ENCODE measurements around the gene GSKIP. TPM values are rescaled to one million over a fixed set of nuclear protein-coding genes. Genes with fewer than 3 reads are reported as not detected.
"Not testable (repeated sequence)": the region's sequence is repeated elsewhere in the genome, so short reads cannot be mapped to it uniquely, and the experiment has no call there.

The GSKIP gene
- total RNA-seq, 1 donor from 2014 or later: 13.6 TPM

DNA sequence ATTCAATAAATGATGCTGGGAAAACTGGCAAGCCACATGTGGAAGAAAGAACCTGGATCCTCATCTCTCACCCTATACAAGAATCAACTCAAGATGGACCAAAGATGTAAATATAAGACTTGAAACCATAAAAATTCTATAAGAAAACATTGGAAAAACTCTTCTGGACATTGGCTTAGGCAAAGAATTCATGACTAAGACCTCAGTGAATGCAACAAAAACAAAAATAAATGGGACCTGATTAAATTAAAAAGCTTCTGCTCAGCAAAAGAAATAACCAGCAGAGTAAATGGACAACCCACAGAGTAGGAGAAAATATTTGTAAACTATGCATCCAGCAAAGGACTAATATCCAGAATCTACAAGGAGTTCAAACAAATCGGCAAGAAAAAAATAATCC, 24.8 kb upstream of the GSKIP start:
- TF ChIP-seq CTCF (IDR thresholded peaks at IDR 0.05; ENCODE audit: unreplicated experiment): no peak
- H3K4me1 Mint-ChIP-seq: no peaks in the 10 kb centered on the region

GRCh38 chr14:96341323-96341722, 22.0 kb upstream of the GSKIP start:
- DNase-seq (ENCODE audit: low spot score in 2 of 2, unreplicated experiment in 2 of 2): no peak
- H3K4me1 Mint-ChIP-seq: no peaks in the 10 kb centered on the region
- no peak for TF ChIP-seq CTCF (IDR thresholded peaks at IDR 0.05; ENCODE audit: unreplicated experiment)
- H3K27me3 Mint-ChIP-seq (ENCODE audit: low read depth): no peaks in the 10 kb centered on the region
- no peak overlapping the region for H3K4me3 Mint-ChIP-seq
- peaks cover 32% of the 10 kb centered on the region for H3K36me3 Mint-ChIP-seq
- H3K9me3 Mint-ChIP-seq: peaks cover 11% of the 10 kb centered on the region
- H3K27ac Mint-ChIP-seq: no peak overlapping the region

More for the DNA sequence above, 24.8 kb upstream of the GSKIP start:
- no peaks in the 10 kb centered on the region for H3K27me3 Mint-ChIP-seq (ENCODE audit: low read depth)
- no peak overlapping the region for H3K27ac Mint-ChIP-seq
- H3K9me3 Mint-ChIP-seq: peaks cover 11% of the 10 kb centered on the region
- no peak overlapping the region for H3K4me3 Mint-ChIP-seq
- peaks cover 42% of the 10 kb centered on the region for H3K36me3 Mint-ChIP-seq
- DNase-seq (ENCODE audit: low spot score in 2 of 2, unreplicated experiment in 2 of 2): no peak

DNA sequence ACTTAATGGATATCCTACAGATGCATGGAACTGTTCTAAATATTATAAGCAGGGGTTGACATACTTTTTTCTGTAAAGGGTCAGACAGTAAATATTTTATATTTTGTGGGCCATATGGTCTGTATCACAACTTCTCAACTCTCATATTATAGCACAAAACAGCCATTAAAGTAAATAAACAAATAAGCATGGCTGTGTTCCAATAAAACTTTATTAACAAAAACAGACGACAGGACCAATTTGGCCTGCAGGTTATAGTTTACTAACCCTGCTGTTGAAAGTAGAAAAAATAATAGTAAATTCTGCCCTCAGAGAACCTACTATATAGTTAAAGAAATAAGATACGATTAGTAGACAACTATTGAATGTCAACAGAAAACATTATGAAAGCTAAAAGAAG, 17.7 kb upstream of the GSKIP start:
- no peak overlapping the region for H3K27ac Mint-ChIP-seq
- TF ChIP-seq CTCF (IDR thresholded peaks at IDR 0.05; ENCODE audit: unreplicated experiment): no peak
- H3K4me3 Mint-ChIP-seq: no peak overlapping the region

GRCh38 chr14:96347957-96348356, 15.4 kb upstream of the GSKIP start:
- not testable (repeated sequence) for DNase-seq (ENCODE audit: low spot score in 2 of 2, unreplicated experiment in 2 of 2); H3K4me3 Mint-ChIP-seq; H3K27me3 Mint-ChIP-seq (ENCODE audit: low read depth); H3K36me3 Mint-ChIP-seq; H3K9me3 Mint-ChIP-seq; H3K27ac Mint-ChIP-seq; H3K4me1 Mint-ChIP-seq

More for the DNA sequence above, 17.7 kb upstream of the GSKIP start:
- Mint-ChIP-seq H3K36me3 (no peaks in the 10 kb centered on the region), H3K27me3 (ENCODE audit: low read depth) (no peaks in the 10 kb centered on the region), H3K4me1 (no peaks in the 10 kb centered on the region), H3K9me3 (peaks cover 7% of the 10 kb centered on the region)
- DNase-seq (ENCODE audit: low spot score in 2 of 2, unreplicated experiment in 2 of 2): no peak

- no peak for TF ChIP-seq CTCF (IDR thresholded peaks at IDR 0.05; ENCODE audit: unreplicated experiment)
- DNase-seq (ENCODE audit: low spot score in 2 of 2, unreplicated experiment in 2 of 2): no peak
- H3K27ac Mint-ChIP-seq: no peak overlapping the region
These were observed 13.8 kb upstream of the GSKIP start for GRCh38 chr14:96349286-96350075.

GRCh38 chr14:96351986-96352385, 11.3 kb upstream of the GSKIP start:
- Mint-ChIP-seq H3K27ac (no peak overlapping the region), H3K36me3 (no peaks in the 10 kb centered on the region), H3K27me3 (ENCODE audit: low read depth) (no peaks in the 10 kb centered on the region), H3K9me3 (peaks cover 15% of the 10 kb centered on the region), H3K4me3 (no peak overlapping the region), H3K4me1 (no peaks in the 10 kb centered on the region)
- DNase-seq (ENCODE audit: low spot score in 2 of 2, unreplicated experiment in 2 of 2): no peak
- TF ChIP-seq CTCF (IDR thresholded peaks at IDR 0.05; ENCODE audit: unreplicated experiment): no peak

More at GRCh38 chr14:96349286-96350075, 13.8 kb upstream of the GSKIP start:
- H3K9me3 Mint-ChIP-seq: peaks cover 11% of the 10 kb centered on the region
- no peaks in the 10 kb centered on the region for H3K4me1 Mint-ChIP-seq
- H3K27me3 Mint-ChIP-seq (ENCODE audit: low read depth): no peaks in the 10 kb centered on the region
- H3K36me3 Mint-ChIP-seq: no peaks in the 10 kb centered on the region
- H3K4me3 Mint-ChIP-seq: no peak overlapping the region
